Nephron progenitor cell (in vitro differentiated cells): Measurements from ENCODE around the gene RBM28.
"Not testable (repeated sequence)": the region's sequence is repeated elsewhere in the genome, so short reads cannot be mapped to it uniquely, and the experiment has no call there.

Experiments used
- DNase-seq: peaks from one replicate; pipeline ENCODE4 v3.0.0; 2021
- H3K27ac Mint-ChIP-seq: 2 replicates; pipeline ENCODE4 v1.8.0; 2021; ENCODE audit warnings: mild to moderate bottlenecking, moderate library complexity, mixed read lengths
- H3K27me3 Mint-ChIP-seq: 2 replicates; pipeline ENCODE4 v1.8.0; 2021; ENCODE audit warnings: mild to moderate bottlenecking, low read depth, mixed read lengths; ENCODE audit not compliant: poor library complexity
- H3K36me3 Mint-ChIP-seq: 2 replicates; pipeline ENCODE4 v1.8.0; 2021; ENCODE audit warnings: low read depth, mixed read lengths
- H3K4me1 Mint-ChIP-seq: 2 replicates; pipeline ENCODE4 v1.8.0; 2021; ENCODE audit warnings: mixed read lengths
- H3K4me3 Mint-ChIP-seq: 2 replicates; pipeline ENCODE4 v1.8.0; 2021; ENCODE audit warnings: mild to moderate bottlenecking, moderate library complexity, mixed read lengths
- H3K9me3 Mint-ChIP-seq: 2 replicates; pipeline ENCODE4 v1.8.0; 2021; ENCODE audit warnings: mild to moderate bottlenecking, moderate library complexity, mixed read lengths
- CTCF ChIP-seq: fragments of 200-600 bp; sonication (generic); IDR thresholded peaks from 2 replicates; pipeline ENCODE4 v1.5.0; 2021; ENCODE audit warnings: antibody characterized with exemption

The RBM28 gene

DNA sequence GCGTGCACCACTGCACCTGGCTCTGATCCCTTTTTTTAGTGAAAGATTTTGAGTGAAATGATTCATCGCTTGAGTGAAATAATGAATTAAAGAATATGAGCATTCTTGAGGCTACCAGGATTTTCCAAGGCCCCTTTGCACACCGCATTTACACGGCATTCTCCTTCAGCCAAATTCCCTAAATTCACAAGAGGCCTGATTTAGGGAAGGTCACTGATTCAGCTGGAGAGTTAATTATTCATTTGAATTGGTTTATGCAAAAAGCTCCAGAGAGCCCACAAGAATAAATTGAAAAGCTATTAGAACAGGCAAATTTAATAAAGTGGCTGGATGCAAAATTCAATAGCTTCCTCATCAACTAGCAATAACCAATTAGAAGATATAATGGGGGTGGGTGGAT is 56.2 kb downstream of the RBM28 start:
- no peak overlapping the region for H3K4me3 Mint-ChIP-seq
- H3K9me3 Mint-ChIP-seq = peaks cover 27% of the 10 kb centered on the region
- no peak for TF ChIP-seq CTCF
- no peak overlapping the region for H3K27ac Mint-ChIP-seq
- peaks cover 3% of the 10 kb centered on the region for H3K27me3 Mint-ChIP-seq
- no peak for DNase-seq
- no peaks in the 10 kb centered on the region for H3K4me1 Mint-ChIP-seq
- peaks cover 55% of the 10 kb centered on the region for H3K36me3 Mint-ChIP-seq

DNA sequence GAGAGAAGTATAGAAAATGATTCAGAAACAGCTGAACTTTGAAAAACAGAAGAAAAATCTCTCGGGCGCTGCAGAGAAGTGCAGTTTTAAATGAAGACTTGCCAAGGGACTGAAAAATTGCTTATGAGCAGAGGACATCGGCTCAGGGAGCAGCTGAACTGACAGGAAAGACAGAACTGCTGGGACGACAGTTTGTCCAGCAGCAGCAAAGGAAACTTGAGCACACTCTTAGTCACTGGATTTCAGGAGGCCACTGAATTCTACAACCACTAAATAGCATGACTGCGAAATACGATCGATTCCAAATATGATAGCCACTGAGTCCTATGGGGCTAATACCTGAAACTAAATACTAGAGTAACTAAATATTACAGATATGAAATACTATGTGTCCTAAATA is 59.6 kb downstream of the RBM28 start:
- H3K27me3 Mint-ChIP-seq = peaks cover 3% of the 10 kb centered on the region

GRCh38 chr7:128281605-128282380 is 61.9 kb downstream of the RBM28 start:
- Mint-ChIP-seq H3K4me1 (no peaks in the 10 kb centered on the region), H3K27me3 (peaks cover 3% of the 10 kb centered on the region), H3K27ac (no peak overlapping the region), H3K36me3 (peaks cover 34% of the 10 kb centered on the region), H3K4me3 (no peak overlapping the region), H3K9me3 (peaks cover 25% of the 10 kb centered on the region)
- no peak for DNase-seq
- TF ChIP-seq CTCF = no peak

More for the DNA sequence above, 59.6 kb downstream of the RBM28 start:
- peaks cover 43% of the 10 kb centered on the region for H3K36me3 Mint-ChIP-seq
- no peak for TF ChIP-seq CTCF
- H3K4me3 Mint-ChIP-seq = no peak overlapping the region
- H3K4me1 Mint-ChIP-seq = no peaks in the 10 kb centered on the region
- peaks cover 16% of the 10 kb centered on the region for H3K9me3 Mint-ChIP-seq
- no peak for DNase-seq
- H3K27ac Mint-ChIP-seq = no peak overlapping the region

GRCh38 chr7:128280451-128280850 is 63.3 kb downstream of the RBM28 start:
- not testable (repeated sequence) for DNase-seq, H3K27me3 Mint-ChIP-seq, H3K27ac Mint-ChIP-seq, H3K4me1 Mint-ChIP-seq, H3K4me3 Mint-ChIP-seq
- Mint-ChIP-seq H3K36me3 (peaks cover 33% of the 10 kb centered on the region), H3K9me3 (peaks cover 25% of the 10 kb centered on the region)

- H3K4me3 Mint-ChIP-seq = no peak overlapping the region
- peaks cover 27% of the 10 kb centered on the region for H3K36me3 Mint-ChIP-seq
- TF ChIP-seq CTCF = no peak
- H3K27me3 Mint-ChIP-seq = no peaks in the 10 kb centered on the region
- H3K9me3 Mint-ChIP-seq = peaks cover 25% of the 10 kb centered on the region
- peaks cover 5% of the 10 kb centered on the region for H3K4me1 Mint-ChIP-seq
- H3K27ac Mint-ChIP-seq = no peak overlapping the region
- DNase-seq = no peak
Measured at GRCh38 chr7:128279124-128279713, 64.5 kb downstream of the RBM28 start.

GRCh38 chr7:128278366-128278765 is 65.3 kb downstream of the RBM28 start:
- peaks cover 27% of the 10 kb centered on the region for H3K36me3 Mint-ChIP-seq
- H3K27me3 Mint-ChIP-seq = no peaks in the 10 kb centered on the region
- H3K9me3 Mint-ChIP-seq = peaks cover 25% of the 10 kb centered on the region
- H3K4me3 Mint-ChIP-seq = no peak overlapping the region
- H3K4me1 Mint-ChIP-seq = peaks cover 5% of the 10 kb centered on the region
- no peak for TF ChIP-seq CTCF
- DNase-seq = no peak
- H3K27ac Mint-ChIP-seq = no peak overlapping the region
